ENCODE data around the gene ADCK2. TPM values are rescaled to one million over a fixed set of nuclear protein-coding genes. Genes with fewer than 3 reads are reported as not detected.
A peak's percentile ranks its signal among the peaks of the same experiment; 100 is the strongest.
"Not testable (repeated sequence)": the region's sequence is repeated elsewhere in the genome, so short reads cannot be mapped to it uniquely, and the experiment has no call there.

Gene ADCK2
- polyA plus RNA-seq, 1 donor = 16.6 TPM

GRCh38 chr7:140673774-140674155 lies 1.0 kb downstream of the ADCK2 start:
- Histone ChIP-seq H3K27ac (ENCODE audit: low read length) (no peak overlapping the region), H3K9me3 (ENCODE audit: control insufficient read depth, low read depth, low read length) (no peaks in the 10 kb centered on the region), H3K4me3 (ENCODE audit: low read length) (peak overlapping the region; percentile 69), H3K36me3 (ENCODE audit: control insufficient read depth, insufficient read depth, low read length) (peaks cover 3% of the 10 kb centered on the region), H3K27me3 (ENCODE audit: control insufficient read depth, insufficient read depth, low read length) (no peaks in the 10 kb centered on the region), H3K4me1 (ENCODE audit: control insufficient read depth, insufficient read depth, low read length) (peaks cover 11% of the 10 kb centered on the region)
- WGBS (ENCODE audit: insufficient coverage, low lambda C conversion rate) = no CpG with 5 or more reads among the region's 18 CpGs
- DNase-seq = no peak

- Histone ChIP-seq H3K4me3 (ENCODE audit: low read length) (no peak overlapping the region), H3K9me3 (ENCODE audit: control insufficient read depth, low read depth, low read length) (no peaks in the 10 kb centered on the region), H3K27me3 (ENCODE audit: control insufficient read depth, insufficient read depth, low read length) (no peaks in the 10 kb centered on the region), H3K27ac (ENCODE audit: low read length) (no peak overlapping the region), H3K4me1 (ENCODE audit: control insufficient read depth, insufficient read depth, low read length) (peaks cover 11% of the 10 kb centered on the region), H3K36me3 (ENCODE audit: control insufficient read depth, insufficient read depth, low read length) (peaks cover 8% of the 10 kb centered on the region)
- DNase-seq = peak in 1 of 2 donors; percentile 14
- no CpG with 5 or more reads among the region's 5 CpGs for WGBS (ENCODE audit: insufficient coverage, low lambda C conversion rate)
These were observed 1.6 kb downstream of the ADCK2 start for GRCh38 chr7:140674356-140674800.

GRCh38 chr7:140674899-140675701 lies 2.4 kb downstream of the ADCK2 start:
- Histone ChIP-seq H3K27ac (ENCODE audit: low read length) (no peak overlapping the region), H3K36me3 (ENCODE audit: control insufficient read depth, insufficient read depth, low read length) (peaks cover 12% of the 10 kb centered on the region), H3K4me3 (ENCODE audit: low read length) (no peak overlapping the region), H3K4me1 (ENCODE audit: control insufficient read depth, insufficient read depth, low read length) (peaks cover 11% of the 10 kb centered on the region), H3K27me3 (ENCODE audit: control insufficient read depth, insufficient read depth, low read length) (no peaks in the 10 kb centered on the region), H3K9me3 (ENCODE audit: control insufficient read depth, low read depth, low read length) (no peaks in the 10 kb centered on the region)
- no CpG with 5 or more reads among the region's 8 CpGs for WGBS (ENCODE audit: insufficient coverage, low lambda C conversion rate)
- peak in 1 of 2 donors; percentile 21 for DNase-seq

GRCh38 chr7:140675726-140676125 lies 3.0 kb downstream of the ADCK2 start:
- peaks cover 15% of the 10 kb centered on the region for H3K36me3 ChIP-seq (ENCODE audit: control insufficient read depth, insufficient read depth, low read length)
- no peak overlapping the region for H3K27ac ChIP-seq (ENCODE audit: low read length)
- no peaks in the 10 kb centered on the region for H3K27me3 ChIP-seq (ENCODE audit: control insufficient read depth, insufficient read depth, low read length)
- no CpG with 5 or more reads among the region's 4 CpGs for WGBS (ENCODE audit: insufficient coverage, low lambda C conversion rate)
- peaks cover 11% of the 10 kb centered on the region for H3K4me1 ChIP-seq (ENCODE audit: control insufficient read depth, insufficient read depth, low read length)
- DNase-seq = no peak
- no peak overlapping the region for H3K4me3 ChIP-seq (ENCODE audit: low read length)
- no peaks in the 10 kb centered on the region for H3K9me3 ChIP-seq (ENCODE audit: control insufficient read depth, low read depth, low read length)

DNA sequence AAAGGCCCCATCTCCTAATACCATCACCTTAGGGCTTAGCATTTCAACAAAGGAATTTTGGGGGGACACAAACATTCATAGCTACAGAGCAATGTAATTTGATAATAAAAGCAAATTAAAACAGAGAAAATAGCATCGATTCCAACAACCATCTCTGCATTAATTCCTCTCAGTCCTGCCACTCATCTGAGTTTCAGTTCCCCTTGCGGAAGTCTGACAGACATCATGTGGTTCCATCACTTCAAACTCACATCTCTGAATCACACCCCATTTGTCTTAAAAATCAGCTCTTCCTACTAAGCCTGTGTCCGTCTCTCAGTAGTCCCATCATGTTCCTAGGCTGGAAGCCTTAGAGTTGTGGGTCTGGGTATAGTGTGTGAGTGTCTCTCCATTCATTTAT lies 3.6 kb downstream of the ADCK2 start:
- WGBS (ENCODE audit: insufficient coverage, low lambda C conversion rate) = no CpG with 5 or more reads among the region's 3 CpGs

GRCh38 chr7:140676956-140677355 lies 4.2 kb downstream of the ADCK2 start:
- not testable (repeated sequence) for H3K27ac ChIP-seq (ENCODE audit: low read length); H3K27me3 ChIP-seq (ENCODE audit: control insufficient read depth, insufficient read depth, low read length); H3K9me3 ChIP-seq (ENCODE audit: control insufficient read depth, low read depth, low read length); DNase-seq; H3K4me3 ChIP-seq (ENCODE audit: low read length)
- Histone ChIP-seq H3K36me3 (ENCODE audit: control insufficient read depth, insufficient read depth, low read length) (peaks cover 25% of the 10 kb centered on the region), H3K4me1 (ENCODE audit: control insufficient read depth, insufficient read depth, low read length) (peaks cover 11% of the 10 kb centered on the region)
- no CpG with 5 or more reads among the region's 11 CpGs for WGBS (ENCODE audit: insufficient coverage, low lambda C conversion rate)

More for the DNA sequence above, 3.6 kb downstream of the ADCK2 start:
- Histone ChIP-seq H3K27me3 (ENCODE audit: control insufficient read depth, insufficient read depth, low read length) (no peaks in the 10 kb centered on the region), H3K9me3 (ENCODE audit: control insufficient read depth, low read depth, low read length) (no peaks in the 10 kb centered on the region), H3K4me1 (ENCODE audit: control insufficient read depth, insufficient read depth, low read length) (peaks cover 11% of the 10 kb centered on the region), H3K27ac (ENCODE audit: low read length) (no peak overlapping the region), H3K36me3 (ENCODE audit: control insufficient read depth, insufficient read depth, low read length) (peaks cover 19% of the 10 kb centered on the region), H3K4me3 (ENCODE audit: low read length) (no peak overlapping the region)
- no peak for DNase-seq

GRCh38 chr7:140677496-140677895 lies 4.8 kb downstream of the ADCK2 start:
- DNase-seq = no peak
- Histone ChIP-seq H3K9me3 (ENCODE audit: control insufficient read depth, low read depth, low read length) (no peaks in the 10 kb centered on the region), H3K27me3 (ENCODE audit: control insufficient read depth, insufficient read depth, low read length) (no peaks in the 10 kb centered on the region), H3K4me3 (ENCODE audit: low read length) (no peak overlapping the region), H3K4me1 (ENCODE audit: control insufficient read depth, insufficient read depth, low read length) (peaks cover 6% of the 10 kb centered on the region), H3K36me3 (ENCODE audit: control insufficient read depth, insufficient read depth, low read length) (peaks cover 29% of the 10 kb centered on the region), H3K27ac (ENCODE audit: low read length) (no peak overlapping the region)
- WGBS (ENCODE audit: insufficient coverage, low lambda C conversion rate) = no CpG with 5 or more reads among the region's 3 CpGs

DNA sequence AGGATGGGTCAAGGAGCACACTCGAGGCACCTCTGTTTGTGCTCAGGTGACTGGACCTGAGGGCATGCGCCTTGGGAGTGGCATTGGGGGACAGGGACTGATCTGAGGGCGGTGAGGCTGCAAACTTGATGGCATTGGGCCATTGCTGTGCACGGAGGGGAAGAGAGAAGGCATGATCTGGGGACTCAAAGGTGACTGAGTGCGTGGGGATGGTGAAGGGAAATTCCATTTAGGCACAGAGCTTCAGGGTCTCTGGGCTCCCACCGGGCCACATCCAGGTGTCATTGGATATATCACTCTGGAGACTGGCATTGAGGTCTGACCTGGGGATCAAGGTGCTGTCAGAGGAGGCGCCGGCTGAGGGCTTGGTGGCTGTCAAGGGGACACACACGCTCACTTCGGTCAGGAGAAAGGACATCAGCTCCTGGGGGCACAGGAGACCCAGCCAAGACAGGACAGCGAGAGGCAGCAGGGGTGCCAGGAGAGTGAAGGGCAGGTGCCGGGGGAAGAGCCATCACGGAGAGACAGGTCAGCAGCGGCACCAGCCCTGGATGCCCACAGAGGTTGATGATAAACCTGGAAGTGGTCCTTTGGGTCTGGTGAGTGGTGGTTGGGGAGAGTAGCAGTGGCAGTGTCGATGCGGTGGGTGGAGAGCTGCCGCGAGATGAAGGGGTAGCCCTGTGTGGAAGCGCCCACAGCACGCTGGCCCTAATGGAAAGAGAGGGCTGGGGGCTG lies 5.5 kb downstream of the ADCK2 start:
- 95% methylated on average over 3 of the region's 20 CpGs for WGBS (ENCODE audit: insufficient coverage, low lambda C conversion rate)
- Histone ChIP-seq H3K36me3 (ENCODE audit: control insufficient read depth, insufficient read depth, low read length) (peaks cover 29% of the 10 kb centered on the region), H3K27ac (ENCODE audit: low read length) (no peak overlapping the region), H3K4me3 (ENCODE audit: low read length) (no peak overlapping the region), H3K9me3 (ENCODE audit: control insufficient read depth, low read depth, low read length) (no peaks in the 10 kb centered on the region), H3K4me1 (ENCODE audit: control insufficient read depth, insufficient read depth, low read length) (peaks cover 6% of the 10 kb centered on the region), H3K27me3 (ENCODE audit: control insufficient read depth, insufficient read depth, low read length) (no peaks in the 10 kb centered on the region)
- no peak for DNase-seq

DNA sequence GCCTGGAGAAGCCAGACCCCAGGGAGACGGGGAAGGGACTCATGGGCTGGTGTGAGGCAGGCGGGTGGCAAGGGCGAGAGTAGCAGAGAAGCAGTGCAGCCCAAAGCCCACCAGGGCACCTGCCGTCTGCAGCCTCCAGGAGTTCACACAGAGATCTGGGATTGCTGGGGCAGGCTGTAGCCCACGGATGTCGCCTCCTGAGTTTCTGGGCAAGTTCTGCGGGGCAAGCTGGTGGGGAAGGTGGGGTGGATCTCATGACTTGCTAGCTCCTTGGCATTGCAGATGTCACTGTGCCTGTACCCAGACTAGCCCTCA lies 6.0 kb downstream of the ADCK2 start:
- H3K27ac ChIP-seq (ENCODE audit: low read length) = no peak overlapping the region
- H3K4me1 ChIP-seq (ENCODE audit: control insufficient read depth, insufficient read depth, low read length) = peaks cover 3% of the 10 kb centered on the region
- no CpG with 5 or more reads among the region's 7 CpGs for WGBS (ENCODE audit: insufficient coverage, low lambda C conversion rate)
- H3K36me3 ChIP-seq (ENCODE audit: control insufficient read depth, insufficient read depth, low read length) = peaks cover 30% of the 10 kb centered on the region
- no peaks in the 10 kb centered on the region for H3K27me3 ChIP-seq (ENCODE audit: control insufficient read depth, insufficient read depth, low read length)
- no peak for DNase-seq
- H3K9me3 ChIP-seq (ENCODE audit: control insufficient read depth, low read depth, low read length) = no peaks in the 10 kb centered on the region
- H3K4me3 ChIP-seq (ENCODE audit: low read length) = no peak overlapping the region

DNA sequence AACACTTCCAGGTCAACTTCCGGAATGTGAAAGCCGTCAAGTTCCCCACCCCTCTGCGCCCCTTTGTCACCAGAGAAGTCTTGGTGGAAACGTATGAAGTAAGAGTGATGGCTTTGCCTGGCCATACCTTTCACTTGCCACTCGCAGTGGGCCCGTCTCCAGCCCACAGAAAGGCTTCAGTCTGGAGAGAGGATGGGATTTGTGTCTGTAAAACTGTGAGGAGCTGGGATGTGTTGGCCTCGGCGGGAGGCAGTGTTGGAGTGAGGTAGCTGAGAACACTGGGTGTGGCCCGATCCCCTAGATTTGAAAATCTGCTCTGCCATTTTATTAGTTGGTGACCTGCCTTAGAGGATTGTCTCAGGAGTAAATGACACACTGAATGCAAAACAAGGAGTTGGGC lies 6.4 kb downstream of the ADCK2 start:
- H3K9me3 ChIP-seq (ENCODE audit: control insufficient read depth, low read depth, low read length) = no peaks in the 10 kb centered on the region
- H3K4me1 ChIP-seq (ENCODE audit: control insufficient read depth, insufficient read depth, low read length) = peaks cover 2% of the 10 kb centered on the region
- no peaks in the 10 kb centered on the region for H3K27me3 ChIP-seq (ENCODE audit: control insufficient read depth, insufficient read depth, low read length)
- 100% methylated on average over 1 of the region's 9 CpGs for WGBS (ENCODE audit: insufficient coverage, low lambda C conversion rate)
- H3K36me3 ChIP-seq (ENCODE audit: control insufficient read depth, insufficient read depth, low read length) = peaks cover 34% of the 10 kb centered on the region
- no peak overlapping the region for H3K27ac ChIP-seq (ENCODE audit: low read length)
- H3K4me3 ChIP-seq (ENCODE audit: low read length) = no peak overlapping the region
- DNase-seq = no peak

Data from large intestine (tissue), 3 donors.